Dendritic cell treated with granulocyte-macrophage colony-stimulating factor and Interleukin-4, amounts not matched to agents 40 ng/mL and 50 ng/mL, for 4 days (primary cell): Measurements from ENCODE around the gene CILP2.

Experiments used
- H3K27ac Mint-ChIP-seq: one replicate; pipeline ENCODE4 v1.8.0; 2022; ENCODE audit warnings: mild to moderate bottlenecking, mixed read lengths
- H3K27me3 Mint-ChIP-seq: one replicate; pipeline ENCODE4 v1.8.0; 2022; ENCODE audit warnings: mild to moderate bottlenecking, mixed read lengths
- H3K36me3 Mint-ChIP-seq: one replicate; pipeline ENCODE4 v1.8.0; 2022; ENCODE audit warnings: low read depth, mixed read lengths
- H3K4me1 Mint-ChIP-seq: one replicate; pipeline ENCODE4 v1.8.0; 2022; ENCODE audit warnings: low read depth, mixed read lengths
- H3K4me3 Mint-ChIP-seq: one replicate; pipeline ENCODE4 v1.8.0; 2022; ENCODE audit warnings: mild to moderate bottlenecking, moderate library complexity, mixed read lengths
- H3K9me3 Mint-ChIP-seq: one replicate; pipeline ENCODE4 v1.8.0; 2022; ENCODE audit warnings: mixed read lengths
- intact Hi-C: fragments of 100-400 bp; cut with micrococcal nuclease; formaldehyde crosslinking; loops from one replicate; pipeline ENCODE4 v1.15.0; 2022

CILP2 gene

DNA sequence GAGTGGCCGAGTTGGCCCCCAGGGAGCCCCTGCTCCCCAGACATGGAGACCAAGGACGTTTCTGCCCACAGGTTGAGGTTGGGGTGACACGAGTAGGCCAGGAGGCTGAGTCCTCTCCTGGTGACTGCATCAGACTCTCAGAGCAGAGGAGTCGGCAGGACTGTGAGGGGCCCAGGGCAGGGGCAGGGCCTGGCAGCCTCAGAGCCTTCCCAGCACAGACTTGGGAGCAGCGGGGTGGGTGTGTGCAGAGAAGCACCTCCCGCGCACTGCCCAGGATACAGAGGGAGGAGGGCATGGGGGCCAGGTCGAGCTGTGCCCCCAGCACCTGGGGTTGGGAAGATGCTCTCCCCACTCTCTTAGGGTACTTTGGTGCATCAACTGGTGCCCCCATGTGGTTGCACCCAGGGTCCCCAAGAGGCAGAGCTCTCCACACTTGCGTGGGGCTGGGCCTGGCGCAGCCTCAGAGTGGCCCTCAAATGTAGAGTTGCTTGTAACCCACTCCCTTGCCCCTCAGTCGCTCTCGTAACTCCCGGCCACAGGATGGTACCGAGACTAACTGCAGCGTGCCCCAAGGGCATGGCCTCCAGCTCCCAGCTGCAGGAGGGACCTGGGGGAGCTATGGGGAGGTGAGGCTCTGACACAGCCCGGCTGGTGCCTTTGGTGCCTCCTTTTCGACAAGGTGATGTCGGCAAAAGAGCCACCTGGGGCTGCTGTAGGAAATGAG, 38.6 kb upstream of the CILP2 start:
- no peak overlapping the region for H3K27ac Mint-ChIP-seq
- no peaks in the 10 kb centered on the region for H3K9me3 Mint-ChIP-seq
- intact Hi-C loops: no loop called here
- H3K4me1 Mint-ChIP-seq: no peaks in the 10 kb centered on the region
- no peak overlapping the region for H3K4me3 Mint-ChIP-seq
- H3K36me3 Mint-ChIP-seq: peaks cover 100% of the 10 kb centered on the region
- no peaks in the 10 kb centered on the region for H3K27me3 Mint-ChIP-seq

GRCh38 chr19:19500975-19501644, 37.0 kb upstream of the CILP2 start:
- H3K27ac Mint-ChIP-seq: no peak overlapping the region
- H3K36me3 Mint-ChIP-seq: peaks cover 100% of the 10 kb centered on the region
- no peaks in the 10 kb centered on the region for H3K4me1 Mint-ChIP-seq
- H3K4me3 Mint-ChIP-seq: no peak overlapping the region
- no peaks in the 10 kb centered on the region for H3K9me3 Mint-ChIP-seq
- H3K27me3 Mint-ChIP-seq: no peaks in the 10 kb centered on the region
- intact Hi-C loops: no loop called here

GRCh38 chr19:19501798-19502197, 36.3 kb upstream of the CILP2 start:
- H3K36me3 Mint-ChIP-seq: peaks cover 100% of the 10 kb centered on the region
- no peak overlapping the region for H3K4me3 Mint-ChIP-seq
- no peaks in the 10 kb centered on the region for H3K4me1 Mint-ChIP-seq
- intact Hi-C loops: no loop called here
- no peaks in the 10 kb centered on the region for H3K27me3 Mint-ChIP-seq
- H3K27ac Mint-ChIP-seq: no peak overlapping the region
- H3K9me3 Mint-ChIP-seq: no peaks in the 10 kb centered on the region

- H3K27me3 Mint-ChIP-seq: no peaks in the 10 kb centered on the region
- no peaks in the 10 kb centered on the region for H3K4me1 Mint-ChIP-seq
- H3K27ac Mint-ChIP-seq: no peak overlapping the region
- no peaks in the 10 kb centered on the region for H3K9me3 Mint-ChIP-seq
- H3K36me3 Mint-ChIP-seq: peaks cover 100% of the 10 kb centered on the region
- no peak overlapping the region for H3K4me3 Mint-ChIP-seq
- intact Hi-C loops: no loop called here
Measured at GRCh38 chr19:19502281-19502680, 35.8 kb upstream of the CILP2 start.

GRCh38 chr19:19502808-19503602, 35.1 kb upstream of the CILP2 start:
- H3K27ac Mint-ChIP-seq: no peak overlapping the region
- H3K36me3 Mint-ChIP-seq: peaks cover 100% of the 10 kb centered on the region
- no peak overlapping the region for H3K4me3 Mint-ChIP-seq
- H3K27me3 Mint-ChIP-seq: no peaks in the 10 kb centered on the region
- H3K4me1 Mint-ChIP-seq: no peaks in the 10 kb centered on the region
- intact Hi-C loops: no loop called here
- no peaks in the 10 kb centered on the region for H3K9me3 Mint-ChIP-seq

GRCh38 chr19:19504754-19505668, 33.1 kb upstream of the CILP2 start:
- Mint-ChIP-seq H3K4me1 (no peaks in the 10 kb centered on the region), H3K4me3 (no peak overlapping the region), H3K9me3 (no peaks in the 10 kb centered on the region), H3K27ac (no peak overlapping the region), H3K36me3 (peaks cover 83% of the 10 kb centered on the region), H3K27me3 (no peaks in the 10 kb centered on the region)
- intact Hi-C loops: no loop called here

- intact Hi-C loops: no loop called here
- Mint-ChIP-seq H3K27me3 (no peaks in the 10 kb centered on the region), H3K27ac (no peak overlapping the region), H3K4me3 (no peak overlapping the region), H3K36me3 (peaks cover 75% of the 10 kb centered on the region), H3K9me3 (no peaks in the 10 kb centered on the region), H3K4me1 (no peaks in the 10 kb centered on the region)
Measured at GRCh38 chr19:19505669-19506326, 32.3 kb upstream of the CILP2 start.

- H3K4me1 Mint-ChIP-seq: no peaks in the 10 kb centered on the region
- no peaks in the 10 kb centered on the region for H3K27me3 Mint-ChIP-seq
- H3K4me3 Mint-ChIP-seq: no peak overlapping the region
- intact Hi-C loops: no loop called here
- peaks cover 67% of the 10 kb centered on the region for H3K36me3 Mint-ChIP-seq
- no peaks in the 10 kb centered on the region for H3K9me3 Mint-ChIP-seq
- no peak overlapping the region for H3K27ac Mint-ChIP-seq
Measured at GRCh38 chr19:19506592-19506991, 31.5 kb upstream of the CILP2 start.

- H3K4me1 Mint-ChIP-seq: no peaks in the 10 kb centered on the region
- no peak overlapping the region for H3K27ac Mint-ChIP-seq
- peaks cover 60% of the 10 kb centered on the region for H3K36me3 Mint-ChIP-seq
- intact Hi-C loops: no loop called here
- H3K4me3 Mint-ChIP-seq: no peak overlapping the region
- no peaks in the 10 kb centered on the region for H3K27me3 Mint-ChIP-seq
- H3K9me3 Mint-ChIP-seq: no peaks in the 10 kb centered on the region
Measured at GRCh38 chr19:19507354-19507753, 30.7 kb upstream of the CILP2 start.

GRCh38 chr19:19508217-19508616, 29.8 kb upstream of the CILP2 start:
- no peak overlapping the region for H3K4me3 Mint-ChIP-seq
- intact Hi-C loops: no loop called here
- H3K27ac Mint-ChIP-seq: no peak overlapping the region
- no peaks in the 10 kb centered on the region for H3K4me1 Mint-ChIP-seq
- no peaks in the 10 kb centered on the region for H3K9me3 Mint-ChIP-seq
- H3K36me3 Mint-ChIP-seq: peaks cover 51% of the 10 kb centered on the region
- H3K27me3 Mint-ChIP-seq: no peaks in the 10 kb centered on the region

DNA sequence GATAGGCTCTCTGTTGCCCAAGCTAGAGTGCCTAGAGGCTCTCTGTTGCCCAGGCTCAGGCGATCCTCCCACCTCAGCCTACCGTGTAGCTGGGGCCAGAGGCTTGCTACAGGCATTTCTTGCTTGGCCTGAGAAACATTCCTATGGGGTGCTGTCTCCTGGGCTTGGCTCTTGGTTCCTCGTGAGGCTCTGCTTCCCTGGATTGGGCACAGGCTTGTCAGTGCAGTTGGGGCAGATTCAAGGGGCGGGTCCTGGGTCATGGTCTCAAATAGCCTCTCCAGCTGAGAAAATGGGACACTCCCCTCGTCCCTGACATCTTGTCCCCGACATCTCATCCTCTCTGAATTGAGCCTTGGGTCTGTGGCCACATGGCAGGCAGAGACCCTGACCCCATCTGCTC, 27.6 kb upstream of the CILP2 start:
- no peak overlapping the region for H3K27ac Mint-ChIP-seq
- intact Hi-C loops: no loop called here
- peaks cover 38% of the 10 kb centered on the region for H3K36me3 Mint-ChIP-seq
- H3K9me3 Mint-ChIP-seq: peaks cover 10% of the 10 kb centered on the region
- H3K4me3 Mint-ChIP-seq: no peak overlapping the region
- H3K4me1 Mint-ChIP-seq: no peaks in the 10 kb centered on the region
- peaks cover 7% of the 10 kb centered on the region for H3K27me3 Mint-ChIP-seq

GRCh38 chr19:19513682-19514081, 24.4 kb upstream of the CILP2 start:
- Mint-ChIP-seq H3K27me3 (peaks cover 8% of the 10 kb centered on the region), H3K36me3 (peaks cover 22% of the 10 kb centered on the region), H3K4me3 (no peak overlapping the region), H3K27ac (no peak overlapping the region), H3K4me1 (peaks cover 5% of the 10 kb centered on the region), H3K9me3 (peaks cover 10% of the 10 kb centered on the region)
- intact Hi-C loops: no loop called here

DNA sequence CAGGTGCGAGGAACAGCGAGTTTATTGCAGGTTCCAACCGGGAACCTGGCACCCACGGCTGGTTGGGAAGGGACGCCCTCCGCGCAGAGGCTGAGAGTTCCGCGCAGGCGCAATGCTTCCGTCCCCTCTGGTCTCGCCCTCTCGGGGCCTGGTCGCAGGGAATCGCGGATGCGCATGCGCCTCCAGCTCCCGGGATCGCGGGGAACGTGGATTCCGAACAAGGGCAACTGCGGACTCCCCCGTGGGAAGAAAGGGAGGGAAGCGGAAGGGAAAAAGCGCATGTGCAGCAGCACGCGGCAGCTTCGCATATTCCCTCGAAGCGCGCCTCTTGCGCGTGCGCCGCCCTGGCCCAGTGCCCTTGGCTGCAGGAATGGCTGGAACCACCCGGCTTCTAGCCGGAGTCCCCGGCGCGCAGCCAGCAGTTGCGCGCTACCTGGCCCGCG, 23.8 kb upstream of the CILP2 start:
- H3K27ac Mint-ChIP-seq: no peak overlapping the region
- intact Hi-C loops: no loop called here

More for the DNA sequence above, 23.8 kb upstream of the CILP2 start:
- H3K4me1 Mint-ChIP-seq: peaks cover 8% of the 10 kb centered on the region
- peak overlapping the region; percentile 13 for H3K4me3 Mint-ChIP-seq
- peaks cover 27% of the 10 kb centered on the region for H3K36me3 Mint-ChIP-seq
- H3K9me3 Mint-ChIP-seq: peaks cover 10% of the 10 kb centered on the region
- H3K27me3 Mint-ChIP-seq: peaks cover 8% of the 10 kb centered on the region
